Measurements from ENCODE around the gene LRP5.

Gene LRP5

GRCh38 chr11:68355471-68355870, 43.1 kb downstream of the LRP5 start:
- no peak for TF ChIP-seq CTCF (conservative IDR thresholded peaks at IDR 0.05; ENCODE audit: low read depth, low read length)
- H3K4me3 ChIP-seq (ENCODE audit: low read depth, low read length), result no peak overlapping the region
- no peak for DNase-seq (ENCODE audit: low read depth)

- TF ChIP-seq CTCF (conservative IDR thresholded peaks at IDR 0.05; ENCODE audit: low read depth, low read length), result no peak
- no peak overlapping the region for H3K4me3 ChIP-seq (ENCODE audit: low read depth, low read length)
- no peak for DNase-seq (ENCODE audit: low read depth)
Measured at GRCh38 chr11:68357568-68357967, 45.2 kb downstream of the LRP5 start.

GRCh38 chr11:68358416-68358815, 46.0 kb downstream of the LRP5 start:
- peak; percentile 69 for DNase-seq (ENCODE audit: low read depth)
- TF ChIP-seq CTCF (conservative IDR thresholded peaks at IDR 0.05; ENCODE audit: low read depth, low read length), result no peak

GRCh38 chr11:68361702-68362101, 49.3 kb downstream of the LRP5 start:
- no peak overlapping the region for H3K4me3 ChIP-seq (ENCODE audit: low read depth, low read length)
- no peak for DNase-seq (ENCODE audit: low read depth)
- TF ChIP-seq CTCF (conservative IDR thresholded peaks at IDR 0.05; ENCODE audit: low read depth, low read length), result no peak

More at GRCh38 chr11:68358416-68358815, 46.0 kb downstream of the LRP5 start:
- no peak overlapping the region for H3K4me3 ChIP-seq (ENCODE audit: low read depth, low read length)

GRCh38 chr11:68362801-68363379, 50.5 kb downstream of the LRP5 start:
- DNase-seq (ENCODE audit: low read depth), result no peak
- no peak for TF ChIP-seq CTCF (conservative IDR thresholded peaks at IDR 0.05; ENCODE audit: low read depth, low read length)
- H3K4me3 ChIP-seq (ENCODE audit: low read depth, low read length), result no peak overlapping the region

- no peak overlapping the region for H3K4me3 ChIP-seq (ENCODE audit: low read depth, low read length)
- no peak for TF ChIP-seq CTCF (conservative IDR thresholded peaks at IDR 0.05; ENCODE audit: low read depth, low read length)
- no peak for DNase-seq (ENCODE audit: low read depth)
Measured at GRCh38 chr11:68363776-68364175, 51.4 kb downstream of the LRP5 start.

GRCh38 chr11:68364581-68364980, 52.2 kb downstream of the LRP5 start:
- TF ChIP-seq CTCF (conservative IDR thresholded peaks at IDR 0.05; ENCODE audit: low read depth, low read length), result no peak
- H3K4me3 ChIP-seq (ENCODE audit: low read depth, low read length), result no peak overlapping the region
- no peak for DNase-seq (ENCODE audit: low read depth)

Measured in choroid plexus epithelial cell (primary cell).